ENCODE results near the gene CCDC83. TPM values are rescaled to one million over a fixed set of nuclear protein-coding genes. Genes with fewer than 3 reads are reported as not detected.
A peak's percentile ranks its signal among the peaks of the same experiment; 100 is the strongest.
"Not testable (repeated sequence)": the region's sequence is repeated elsewhere in the genome, so short reads cannot be mapped to it uniquely, and the experiment has no call there.

CCDC83 gene
- total RNA-seq, 1 experiment from 2014 or later = not detected

GRCh38 chr11:85923455-85923854, 68.3 kb downstream of the CCDC83 start:
- TF ChIP-seq, protein P1, sequence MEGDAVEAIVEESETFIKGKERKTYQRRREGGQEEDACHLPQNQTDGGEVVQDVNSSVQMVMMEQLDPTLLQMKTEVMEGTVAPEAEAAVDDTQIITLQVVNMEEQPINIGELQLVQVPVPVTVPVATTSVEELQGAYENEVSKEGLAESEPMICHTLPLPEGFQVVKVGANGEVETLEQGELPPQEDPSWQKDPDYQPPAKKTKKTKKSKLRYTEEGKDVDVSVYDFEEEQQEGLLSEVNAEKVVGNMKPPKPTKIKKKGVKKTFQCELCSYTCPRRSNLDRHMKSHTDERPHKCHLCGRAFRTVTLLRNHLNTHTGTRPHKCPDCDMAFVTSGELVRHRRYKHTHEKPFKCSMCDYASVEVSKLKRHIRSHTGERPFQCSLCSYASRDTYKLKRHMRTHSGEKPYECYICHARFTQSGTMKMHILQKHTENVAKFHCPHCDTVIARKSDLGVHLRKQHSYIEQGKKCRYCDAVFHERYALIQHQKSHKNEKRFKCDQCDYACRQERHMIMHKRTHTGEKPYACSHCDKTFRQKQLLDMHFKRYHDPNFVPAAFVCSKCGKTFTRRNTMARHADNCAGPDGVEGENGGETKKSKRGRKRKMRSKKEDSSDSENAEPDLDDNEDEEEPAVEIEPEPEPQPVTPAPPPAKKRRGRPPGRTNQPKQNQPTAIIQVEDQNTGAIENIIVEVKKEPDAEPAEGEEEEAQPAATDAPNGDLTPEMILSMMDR (IDR thresholded peaks at IDR 0.05; ENCODE audit: insufficient read depth in 1 of 2, low read depth in 1 of 2, low read length in 1 of 2, severe bottlenecking in 1 of 2, unreplicated experiment in 1 of 2) = no peak
- H3K9me3 Mint-ChIP-seq (ENCODE audit: unreplicated experiment) = peaks cover 19% of the 10 kb centered on the region
- POLR2A ChIA-PET = no interaction called here
- H3K4me1 Mint-ChIP-seq (ENCODE audit: low read depth, unreplicated experiment) = peaks cover 42% of the 10 kb centered on the region
- peaks cover 36% of the 10 kb centered on the region for H3K4me1 ChIP-seq
- 0 out of 2 replicates have a peak, but pooled peaks cover 4% of the 10 kb centered on the region for H3K9me3 ChIP-seq
- CTCF ChIA-PET = no interaction called here
- no peak overlapping the region for H3K4me3 ChIP-seq (ENCODE audit: low read depth, low read length)
- no peaks in the 10 kb centered on the region for H3K27me3 Mint-ChIP-seq (ENCODE audit: insufficient read depth, unreplicated experiment)
- no peaks in the 10 kb centered on the region for H3K27me3 ChIP-seq (replicated peaks; ENCODE audit: control insufficient read depth, insufficient read depth, low read length)
- intact Hi-C loops (cut with micrococcal nuclease; ENCODE audit: unreplicated experiment) = no loop called here
- H3K36me3 Mint-ChIP-seq (ENCODE audit: insufficient read depth, unreplicated experiment) = no peaks in the 10 kb centered on the region
- no TSS peak for BruUV-seq (replicated peaks)
- DNase-seq = no peak
- no peaks in the 10 kb centered on the region for H3K36me3 ChIP-seq (ENCODE audit: control insufficient read depth, insufficient read depth, low read length)
- H3K27ac Mint-ChIP-seq (ENCODE audit: unreplicated experiment) = no peak overlapping the region
- H3K4me3 Mint-ChIP-seq (ENCODE audit: unreplicated experiment) = no peak overlapping the region

DNA sequence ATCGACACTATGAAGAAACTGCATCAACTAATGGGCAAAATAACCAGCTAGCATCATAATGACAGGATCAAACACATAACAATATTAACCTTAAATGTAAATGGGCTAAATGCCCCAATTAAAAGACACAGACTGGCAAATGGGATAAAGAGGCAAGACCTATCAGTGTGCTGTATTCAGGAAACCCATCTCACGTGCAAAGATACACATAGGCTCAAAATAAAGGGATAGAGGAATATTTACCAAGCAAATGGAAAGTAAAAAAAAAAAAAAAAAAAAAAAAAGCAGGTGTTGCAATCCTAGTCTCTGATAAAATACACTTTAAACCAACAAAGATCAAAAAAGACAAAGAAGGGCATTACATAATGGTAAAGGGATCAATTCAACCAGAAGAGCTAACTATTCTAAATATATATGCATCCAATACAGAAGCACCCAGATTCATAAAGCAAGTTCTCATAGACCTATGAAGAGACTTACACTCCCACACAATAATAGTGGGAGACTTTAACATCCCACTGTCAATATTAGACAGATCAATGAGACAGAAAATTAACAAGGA, 71.6 kb downstream of the CCDC83 start:
- POLR2A ChIA-PET; H3K4me3 ChIP-seq (ENCODE audit: low read depth, low read length); H3K4me3 Mint-ChIP-seq (ENCODE audit: unreplicated experiment); CTCF ChIA-PET; H3K36me3 Mint-ChIP-seq (ENCODE audit: insufficient read depth, unreplicated experiment); H3K27me3 Mint-ChIP-seq (ENCODE audit: insufficient read depth, unreplicated experiment); H3K27me3 ChIP-seq (replicated peaks; ENCODE audit: control insufficient read depth, insufficient read depth, low read length); DNase-seq; BruUV-seq (replicated peaks); intact Hi-C loops (cut with micrococcal nuclease; ENCODE audit: unreplicated experiment); H3K9me3 ChIP-seq; H3K36me3 ChIP-seq (ENCODE audit: control insufficient read depth, insufficient read depth, low read length): not testable (repeated sequence)
- Mint-ChIP-seq H3K4me1 (ENCODE audit: low read depth, unreplicated experiment) (peaks cover 38% of the 10 kb centered on the region), H3K27ac (ENCODE audit: unreplicated experiment) (peak overlapping the region; percentile 10), H3K9me3 (ENCODE audit: unreplicated experiment) (peaks cover 28% of the 10 kb centered on the region)
- H3K4me1 ChIP-seq = peaks cover 32% of the 10 kb centered on the region

DNA sequence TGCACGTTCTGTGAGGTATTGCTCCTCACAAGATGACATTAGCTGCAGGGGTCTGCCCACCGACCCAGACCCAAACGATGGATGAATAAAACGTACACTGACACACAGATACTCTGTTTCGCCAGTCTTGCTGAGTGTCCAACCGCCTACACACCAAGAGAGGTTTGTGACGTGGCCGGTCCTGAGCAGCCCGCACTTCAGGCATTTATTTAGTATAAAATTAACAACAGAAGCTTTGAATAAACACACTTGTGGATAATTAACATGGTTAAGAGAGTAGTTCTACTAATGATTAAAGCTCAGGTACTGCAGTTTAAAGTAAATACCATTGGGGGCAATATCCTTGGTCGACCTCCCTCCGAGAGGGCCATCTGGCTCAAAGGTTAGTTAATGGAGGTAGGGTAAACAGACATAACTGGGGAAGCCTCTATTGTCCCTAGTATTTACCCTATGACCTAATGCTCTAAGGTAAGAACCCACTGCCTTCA, 75.7 kb downstream of the CCDC83 start:
- H3K4me1 ChIP-seq = peaks cover 31% of the 10 kb centered on the region
- no peaks in the 10 kb centered on the region; the same call in 1 of the 2 replicates for H3K9me3 ChIP-seq
- Mint-ChIP-seq H3K27ac (ENCODE audit: unreplicated experiment) (peak overlapping the region; percentile 46), H3K4me3 (ENCODE audit: unreplicated experiment) (no peak overlapping the region), H3K4me1 (ENCODE audit: low read depth, unreplicated experiment) (peaks cover 29% of the 10 kb centered on the region), H3K36me3 (ENCODE audit: insufficient read depth, unreplicated experiment) (no peaks in the 10 kb centered on the region), H3K27me3 (ENCODE audit: insufficient read depth, unreplicated experiment) (no peaks in the 10 kb centered on the region), H3K9me3 (ENCODE audit: unreplicated experiment) (peaks cover 19% of the 10 kb centered on the region)
- DNase-seq = peak; percentile 74 to 87
- intact Hi-C loops (cut with micrococcal nuclease; ENCODE audit: unreplicated experiment) = loop anchor here (2.0 kb wide), 2 partner anchors 66 to 76 kb away; partner anchors contain the start of gene CCDC83
- BruUV-seq (replicated peaks) = no TSS peak
- H3K4me3 ChIP-seq (ENCODE audit: low read depth, low read length) = no peak overlapping the region
- ChIA-PET CTCF (interaction anchor here (1.5 kb wide), 1 partner anchor 76 kb away, joined by 10 read pairs; the partner anchor contains the start of gene CCDC83), POLR2A (no interaction called here)
- TF ChIP-seq, protein P1 (IDR thresholded peaks at IDR 0.05; ENCODE audit: insufficient read depth in 1 of 2, low read depth in 1 of 2, low read length in 1 of 2, severe bottlenecking in 1 of 2, unreplicated experiment in 1 of 2) = no peak
- no peaks in the 10 kb centered on the region for H3K36me3 ChIP-seq (ENCODE audit: control insufficient read depth, insufficient read depth, low read length)
- H3K27me3 ChIP-seq (replicated peaks; ENCODE audit: control insufficient read depth, insufficient read depth, low read length) = no peaks in the 10 kb centered on the region

All from Caco-2 (cell line).